Epithelial cell of esophagus (primary cell): ENCODE measurements around the gene B9D1.

Experiments
- DNase-seq: peaks from one replicate; pipeline ENCODE4 v3.0.0; 2010; ENCODE audit warnings: low read depth
- H3K4me3 ChIP-seq: 2 replicates; pipeline ENCODE4 v1.5.1; 2011; ENCODE audit warnings: mild to moderate bottlenecking, low read length, control low read depth
- CTCF ChIP-seq: IDR thresholded peaks from 2 replicates; pipeline ENCODE4 v1.5.1; 2011; ENCODE audit warnings: low read depth, mild to moderate bottlenecking, low read length, control low read depth, inconsistent platforms; ENCODE audit not compliant: insufficient read depth; ENCODE audit errors: missing control alignments

B9D1 gene

GRCh38 chr17:19337712-19338023 lies 24.9 kb downstream of the B9D1 start:
- no peak overlapping the region for H3K4me3 ChIP-seq
- TF ChIP-seq CTCF: no peak
- DNase-seq: no peak

GRCh38 chr17:19336938-19337711 lies 25.4 kb downstream of the B9D1 start:
- TF ChIP-seq CTCF: no peak

GRCh38 chr17:19335951-19336631 lies 26.4 kb downstream of the B9D1 start:
- DNase-seq: no peak
- TF ChIP-seq CTCF: no peak
- H3K4me3 ChIP-seq: no peak overlapping the region

More at GRCh38 chr17:19336938-19337711, 25.4 kb downstream of the B9D1 start:
- no peak overlapping the region for H3K4me3 ChIP-seq
- no peak for DNase-seq

GRCh38 chr17:19334331-19334730 lies 28.2 kb downstream of the B9D1 start:
- TF ChIP-seq CTCF: no peak
- no peak for DNase-seq
- H3K4me3 ChIP-seq: no peak overlapping the region

- no peak for TF ChIP-seq CTCF
- no peak overlapping the region for H3K4me3 ChIP-seq
- DNase-seq: no peak
Measured at GRCh38 chr17:19333736-19334290, 28.7 kb downstream of the B9D1 start.

GRCh38 chr17:19333132-19333440 lies 29.4 kb downstream of the B9D1 start:
- no peak for DNase-seq
- TF ChIP-seq CTCF: no peak
- no peak overlapping the region for H3K4me3 ChIP-seq
